H1 (cell line): Measurements from ENCODE around the gene GPBP1L1. TPM values are rescaled to one million over a fixed set of nuclear protein-coding genes. Genes with fewer than 3 reads are reported as not detected.

ENCODE experiments used
- CTCF ChIA-PET: fragments of 300-600 bp; sonication (Branson Sonifier 250); formaldehyde crosslinking; loops from one replicate; lab custom pipeline; 2021; ENCODE audit not compliant: partially characterized antibody; lab: Charles Lee
- POLR2A ChIA-PET: fragments of 300-600 bp; sonication (Branson Sonifier 250); formaldehyde crosslinking; loops from one replicate; lab custom pipeline; 2021; ENCODE audit warnings: inconsistent platforms; ENCODE audit not compliant: partially characterized antibody; lab: Charles Lee
- DNase-seq, 2 experiments: peaks; one replicate each; pipeline versions ENCODE4 v3.0.0 to v3.0.0-alpha.2; 2010 to 2022; ENCODE audit warnings: low spot score in 2 of 2, low read depth in 1 of 2, mixed read lengths in 1 of 2
- FAIRE-seq: peaks from 2 replicates; lab custom pipeline; 2011; peaks lifted over from hg19 to GRCh38; lab: Jason Lieb, UNC
- H2AFZ ChIP-seq: 2 replicates; pipeline ENCODE4 v1.8.1; 2012; ENCODE audit warnings: low read length, inconsistent platforms
- H2AK5ac ChIP-seq: 2 replicates; pipeline ENCODE4 v1.6.1; 2013; ENCODE audit warnings: low read depth, low read length
- H2BK120ac ChIP-seq: replicated peaks from 2 replicates; pipeline ENCODE3; 2013; ENCODE audit warnings: low read depth, low read length, inconsistent platforms
- H2BK12ac ChIP-seq: 2 replicates; pipeline ENCODE4 v1.6.1; 2013; ENCODE audit warnings: low read depth, low read length
- H2BK15ac ChIP-seq: 2 replicates; pipeline ENCODE4 v1.6.1; 2013; ENCODE audit warnings: low read length
- H2BK20ac ChIP-seq: 2 replicates; pipeline ENCODE4 v1.6.1; 2013; ENCODE audit warnings: low read length
- H2BK5ac ChIP-seq: 2 replicates; pipeline ENCODE4 v1.6.1; 2013; ENCODE audit warnings: low read depth, low read length
- H3K14ac ChIP-seq: 2 replicates; pipeline ENCODE4 v1.6.1; 2013; ENCODE audit warnings: inconsistent platforms; ENCODE audit not compliant: insufficient read length
- H3K18ac ChIP-seq: 2 replicates; pipeline ENCODE4 v1.6.1; 2013; ENCODE audit warnings: low read length; ENCODE audit errors: extremely low read depth
- H3K23ac ChIP-seq: 2 replicates; pipeline ENCODE4 v1.6.1; 2013; ENCODE audit warnings: inconsistent platforms; ENCODE audit not compliant: insufficient read length
- H3K23me2 ChIP-seq: 2 replicates; pipeline ENCODE4 v1.6.1; 2013; ENCODE audit warnings: low read depth, low read length
- H3K27ac ChIP-seq: 2 replicates; pipeline ENCODE4 v1.6.1; 2011; ENCODE audit warnings: low read depth, low read length, inconsistent platforms
- H3K27me3 ChIP-seq, 4 experiments: replicated peaks in 1 of 4; 1 replicate in 1 of 4; 2 replicates in 3 of 4; pipeline versions ENCODE4 v1.6.1 to v1.8.1; 2011 to 2013; ENCODE audit warnings: low read length in 3 of 4, mild to moderate bottlenecking in 3 of 4, inconsistent platforms in 2 of 4, mixed read lengths in 2 of 4, moderate library complexity in 1 of 4; ENCODE audit not compliant: control insufficient read depth in 3 of 4, insufficient read depth in 3 of 4; ENCODE audit errors: extremely low read depth in 1 of 4
- H3K36me3 ChIP-seq, 4 experiments: 2 replicates each; pipeline versions ENCODE4 v1.6.1 to v1.8.1; 2011 to 2013; ENCODE audit warnings: mild to moderate bottlenecking in 4 of 4, low read length in 3 of 4, moderate library complexity in 2 of 4, control low read depth in 1 of 4, inconsistent platforms in 1 of 4; ENCODE audit not compliant: insufficient read depth in 4 of 4, control insufficient read depth in 2 of 4
- H3K4ac ChIP-seq: replicated peaks from 2 replicates; pipeline ENCODE3; 2013; ENCODE audit warnings: low read length, low read depth, mixed read lengths, inconsistent platforms; ENCODE audit not compliant: insufficient read length
- H3K4me1 ChIP-seq, 4 experiments: replicated peaks in 1 of 4; 1 replicate in 1 of 4; 2 replicates in 3 of 4; pipeline versions ENCODE4 v1.6.1 to v1.8.1; 2011 to 2013; ENCODE audit warnings: low read length in 3 of 4, inconsistent platforms in 2 of 4, mixed read lengths in 1 of 4; ENCODE audit not compliant: insufficient read depth in 4 of 4, control insufficient read depth in 3 of 4
- H3K4me2 ChIP-seq, 2 experiments: 2 replicates each; pipeline versions ENCODE4 v1.6.1 to v1.8.1; 2011 to 2013; ENCODE audit warnings: low read depth in 2 of 2, low read length in 2 of 2, control low read depth in 1 of 2, inconsistent platforms in 1 of 2, mild to moderate bottlenecking in 1 of 2; ENCODE audit not compliant: insufficient read depth in 1 of 2
- H3K4me3 ChIP-seq, 4 experiments: fragments of 200-600, 300-600 bp in 1 of 4; sonication (generic), shearing (Covaris generic), sonication (Bioruptor Twin) in 1 of 4; 2 replicates each; pipeline versions ENCODE4 v1.5.1 to v1.8.1; 2011 to 2016; ENCODE audit warnings: low read length in 4 of 4, low read depth in 3 of 4, control low read depth in 2 of 4, inconsistent platforms in 2 of 4, mild to moderate bottlenecking in 2 of 4, mixed read lengths in 1 of 4, moderate library complexity in 1 of 4; ENCODE audit not compliant: insufficient read depth in 2 of 4; ENCODE audit errors: extremely low read depth in 1 of 4
- H3K56ac ChIP-seq: replicated peaks from 2 replicates; pipeline ENCODE3; 2013; ENCODE audit warnings: low read depth, mild to moderate bottlenecking, mixed read lengths, low read length, inconsistent platforms; ENCODE audit not compliant: insufficient read length
- H3K79me1 ChIP-seq: 2 replicates; pipeline ENCODE4 v1.6.1; 2013; ENCODE audit warnings: low read depth, low read length, control low read depth
- H3K79me2 ChIP-seq, 2 experiments: 2 replicates each; pipeline versions ENCODE4 v1.6.1 to v1.8.1; 2012 to 2013; ENCODE audit warnings: low read length in 2 of 2, mild to moderate bottlenecking in 2 of 2, inconsistent platforms in 1 of 2; ENCODE audit not compliant: insufficient read depth in 2 of 2, control insufficient read depth in 1 of 2
- H3K9ac ChIP-seq, 4 experiments: replicated peaks in 1 of 4; 1 replicate in 1 of 4; 2 replicates in 3 of 4; pipeline versions ENCODE4 v1.6.1 to v1.8.1; 2011 to 2013; ENCODE audit warnings: low read depth in 3 of 4, low read length in 3 of 4, control low read depth in 2 of 4, mild to moderate bottlenecking in 2 of 4, moderate library complexity in 2 of 4, inconsistent platforms in 1 of 4; ENCODE audit errors: extremely low read depth in 1 of 4
- H3K9me3 ChIP-seq, 2 experiments: 2 replicates each; pipeline versions ENCODE4 v1.6.1 to v1.8.1; 2012 to 2013; ENCODE audit warnings: mild to moderate bottlenecking in 2 of 2, moderate library complexity in 2 of 2, control low read depth in 1 of 2, inconsistent platforms in 1 of 2, low read depth in 1 of 2, low read length in 1 of 2, mixed read lengths in 1 of 2; ENCODE audit not compliant: insufficient read depth in 2 of 2
- H4K20me1 ChIP-seq, 2 experiments: replicated peaks in 1 of 2; 2 replicates each; pipeline versions ENCODE3 to v1.8.1; 2011 to 2013; ENCODE audit warnings: inconsistent platforms in 2 of 2, low read length in 2 of 2, mild to moderate bottlenecking in 1 of 2; ENCODE audit not compliant: insufficient read depth in 2 of 2, control insufficient read depth in 1 of 2
- H4K5ac ChIP-seq: 2 replicates; pipeline ENCODE4 v1.6.1; 2013; ENCODE audit warnings: low read length, low read depth, mixed read lengths, inconsistent platforms; ENCODE audit not compliant: insufficient read length
- H4K8ac ChIP-seq: 2 replicates; pipeline ENCODE4 v1.8.0; 2013; ENCODE audit warnings: mild to moderate bottlenecking, moderate library complexity, low read length, inconsistent platforms; ENCODE audit not compliant: insufficient read depth; ENCODE audit errors: extremely low read depth
- H4K91ac ChIP-seq: replicated peaks from 2 replicates; pipeline ENCODE3; 2013; ENCODE audit warnings: low read length, mixed read lengths, inconsistent platforms; ENCODE audit not compliant: insufficient read length
- ASH2L ChIP-seq: fragments of 200-600, 300-600 bp; sonication (generic); IDR thresholded peaks from one replicate; pipeline ENCODE4 v1.7.1; 2017; ENCODE audit warnings: low read length
- POLR2A ChIP-seq, 2 experiments: IDR thresholded peaks; 1 replicate in 1 of 2; 2 replicates in 1 of 2; pipeline ENCODE4 v1.6.1; 2011; ENCODE audit warnings: low read depth in 2 of 2, low read length in 2 of 2, mild to moderate bottlenecking in 2 of 2; ENCODE audit errors: control extremely low read depth in 1 of 2
- RFX5 ChIP-seq: IDR thresholded peaks from 2 replicates; pipeline ENCODE4 v1.6.1; 2011; ENCODE audit warnings: low read depth, low read length, improper control_type of control experiment, borderline replicate concordance
- SUZ12 ChIP-seq: fragments of 200-600 bp; sonication (generic); IDR thresholded peaks from 2 replicates; pipeline ENCODE4 v1.6.1; 2012; ENCODE audit warnings: mild to moderate bottlenecking, inconsistent platforms, low read length, moderate library complexity, mixed read lengths
- WGBS, 2 experiments: shearing (Covaris generic) in 1 of 2; methylation state at CpG; one replicate each; pipeline versions ENCODE4 v1.1.6 to v1.1.7; 2013 to 2015; ENCODE audit warnings: low lambda C conversion rate in 2 of 2, mixed read lengths in 2 of 2, inconsistent platforms in 1 of 2, low coverage in 1 of 2, missing lambda C conversion rate in 1 of 2; ENCODE audit not compliant: insufficient replicate concordance in 2 of 2, insufficient coverage in 1 of 2, insufficient read length in 1 of 2; ENCODE audit errors: extremely low coverage in 1 of 2, missing lambda C conversion rate in 1 of 2; 5-methylcytosine and 5-hydroxymethylcytosine counted together
- polyA plus RNA-seq, 7 experiments: library from polyadenylated mRNA; depleted of rRNA in 3 of 7; stranded (reverse) in 5 of 7; unstranded in 2 of 7; fragments of >200 nt in 5 of 7; fragments of 200-250 nt in 2 of 7; gene quantifications; 1 replicate in 5 of 7; 2 replicates in 1 of 7; 4 replicates in 1 of 7; pipeline versions ENCODE4 v1.2.1 to v1.2.3, GENCODE V29; 2011 to 2013; ENCODE audit warnings: missing spikeins in 2 of 7, mixed read lengths in 2 of 7
- total RNA-seq: library from RNA; stranded (reverse); fragmentation: NEBNext Ultra II Directional; extraction: Animal tissue kit (Norgen Biotek cat#: 25700); gene quantifications from 2 replicates; pipeline ENCODE4 v1.2.1, GENCODE V29; 2021

Gene GPBP1L1
- total and polyA plus RNA-seq, 2 of the 8 experiments (the other 6 are each of a cell fraction or from before 2014, with no cell fraction given) = 70.1 to 119 TPM

- Histone ChIP-seq H4K91ac (no peak overlapping the region), H2BK5ac (peak overlapping the region; percentile 44; the same call in 1 of the 2 replicates), H3K23me2 (no peaks in the 10 kb centered on the region), H3K56ac (no peak overlapping the region), H2BK15ac (no peak overlapping the region), H3K4me2 (no peak overlapping the region), H2AFZ (no peak overlapping the region), H2BK120ac (no peak overlapping the region), H3K23ac (no peak overlapping the region), H3K4ac (no peak overlapping the region), H4K8ac (no peak overlapping the region), H3K27ac (no peak overlapping the region), H3K4me3 (no peak overlapping the region), H2BK20ac (no peak overlapping the region), H3K4me1 (no peaks in the 10 kb centered on the region; a peak in 1 of 7 replicates), H3K18ac (no peak overlapping the region), H4K5ac (no peak overlapping the region), H2BK12ac (no peak overlapping the region), H3K36me3 (peaks cover 14 to 34% (median 18%) of the 10 kb centered on the region in 4 experiments), H3K14ac (no peak overlapping the region), H3K79me1 (no peaks in the 10 kb centered on the region), H2AK5ac (no peak overlapping the region), H4K20me1 (peaks cover 6 to 13% of the 10 kb centered on the region in 2 experiments), H3K9ac (no peak overlapping the region), H3K79me2 (no peaks in the 10 kb centered on the region), H3K9me3 (no peaks in the 10 kb centered on the region), H3K27me3 (no peaks in the 10 kb centered on the region)
- FAIRE-seq (no peak), DNase-seq (no peak)
- ChIA-PET POLR2A (interaction anchor here (0.6 to 6.0 kb wide), 12 partner anchors 10 to 120 kb away, joined by 3 to 47 read pairs (median 5); partner anchors contain the start of genes GPBP1L1, NASP and PRDX1), CTCF (interaction anchor here (1.3 kb wide), 1 partner anchor 261 kb away, joined by 4 read pairs; no protein-coding TSS in a partner anchor)
- 95% methylated on average over 3 of the region's 3 CpGs; no CpG with 5 or more reads in 1 of the 2 experiments for WGBS, 2 experiments
- TF ChIP-seq ASH2L (no peak), RFX5 (no peak), SUZ12 (no peak), POLR2A (IDR thresholded peaks at IDR 0.05; ENCODE audit: control extremely low read depth in 1 of 2, low read depth in 2 of 2, low read length in 2 of 2) (peak in 1 of 2 experiments; percentile 3; a peak in 1 of 3 replicates)
Observed at GRCh38 chr1:45621501-45621836, 64.9 kb downstream of the GPBP1L1 start.
